Neural cell (in vitro differentiated cells): ENCODE measurements around the gene SERINC5.

ENCODE experiments used
- EZH2 ChIP-seq: fragments of 200-600, 300-800 bp; shearing (Covaris generic), sonication (generic); IDR thresholded peaks from 2 replicates; pipeline ENCODE4 v1.6.1; 2014; ENCODE audit warnings: antibody characterized with exemption, low read length, borderline replicate concordance, mild to moderate bottlenecking; ENCODE audit not compliant: insufficient read depth, poor library complexity, severe bottlenecking
- MXI1 ChIP-seq: fragments of 450-650 bp; conservative IDR thresholded peaks from 2 replicates; pipeline ENCODE4 v1.6.1; 2014; ENCODE audit warnings: antibody characterized with exemption, mild to moderate bottlenecking; ENCODE audit not compliant: poor library complexity, severe bottlenecking
- POLR2AphosphoS5 ChIP-seq: IDR thresholded peaks from 2 replicates; pipeline ENCODE4 v1.6.1; 2012
- RAD21 ChIP-seq: fragments of 450-650 bp; conservative IDR thresholded peaks from 2 replicates; pipeline ENCODE4 v1.6.1; 2014; ENCODE audit warnings: antibody characterized with exemption, mild to moderate bottlenecking, moderate library complexity
- REST ChIP-seq: IDR thresholded peaks from 2 replicates; pipeline ENCODE4 v1.6.1; 2012; ENCODE audit warnings: borderline replicate concordance
- SMC3 ChIP-seq: fragments of 450-650 bp; conservative IDR thresholded peaks from 2 replicates; pipeline ENCODE4 v1.6.1; 2014; ENCODE audit warnings: antibody characterized with exemption, mild to moderate bottlenecking, moderate library complexity; ENCODE audit not compliant: poor library complexity
- TF ChIP-seq, protein P1 (sequence below): fragments of 450-650 bp; IDR thresholded peaks from 2 replicates; pipeline ENCODE4 v1.5.1; 2014; ENCODE audit warnings: antibody characterized with exemption, mild to moderate bottlenecking, moderate library complexity; ENCODE audit not compliant: poor library complexity, severe bottlenecking

GRCh38 chr5:80116000-80116399, 139.8 kb downstream of the SERINC5 start:
- TF ChIP-seq EZH2 (no peak), POLR2AphosphoS5 (no peak), RAD21 (no peak), REST (no peak), SMC3 (no peak), MXI1 (no peak)
- TF ChIP-seq, protein P1, sequence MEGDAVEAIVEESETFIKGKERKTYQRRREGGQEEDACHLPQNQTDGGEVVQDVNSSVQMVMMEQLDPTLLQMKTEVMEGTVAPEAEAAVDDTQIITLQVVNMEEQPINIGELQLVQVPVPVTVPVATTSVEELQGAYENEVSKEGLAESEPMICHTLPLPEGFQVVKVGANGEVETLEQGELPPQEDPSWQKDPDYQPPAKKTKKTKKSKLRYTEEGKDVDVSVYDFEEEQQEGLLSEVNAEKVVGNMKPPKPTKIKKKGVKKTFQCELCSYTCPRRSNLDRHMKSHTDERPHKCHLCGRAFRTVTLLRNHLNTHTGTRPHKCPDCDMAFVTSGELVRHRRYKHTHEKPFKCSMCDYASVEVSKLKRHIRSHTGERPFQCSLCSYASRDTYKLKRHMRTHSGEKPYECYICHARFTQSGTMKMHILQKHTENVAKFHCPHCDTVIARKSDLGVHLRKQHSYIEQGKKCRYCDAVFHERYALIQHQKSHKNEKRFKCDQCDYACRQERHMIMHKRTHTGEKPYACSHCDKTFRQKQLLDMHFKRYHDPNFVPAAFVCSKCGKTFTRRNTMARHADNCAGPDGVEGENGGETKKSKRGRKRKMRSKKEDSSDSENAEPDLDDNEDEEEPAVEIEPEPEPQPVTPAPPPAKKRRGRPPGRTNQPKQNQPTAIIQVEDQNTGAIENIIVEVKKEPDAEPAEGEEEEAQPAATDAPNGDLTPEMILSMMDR: no peak
